Omental fat pad (tissue), 4 donors: ENCODE measurements around the gene NTM. TPM values are rescaled to one million over a fixed set of nuclear protein-coding genes. Genes with fewer than 3 reads are reported as not detected.

Experiments used
- ATAC-seq: fragments of 150-250 bp; one replicate; pipeline ENCODE4 v1.9.1; 2016; ENCODE audit warnings: mild to moderate bottlenecking, moderate library complexity; ENCODE audit not compliant: low FRiP score
- DNase-seq: peaks from one replicate; pipeline ENCODE4 v3.0.0-alpha.2; 2019; ENCODE audit warnings: low spot score
- CTCF ChIP-seq, 3 donors: fragments of 450-650 bp; IDR thresholded peaks; one replicate each; pipeline ENCODE4 v1.5.1; 2016 to 2017; ENCODE audit warnings: antibody characterized with exemption in 3 of 3, mild to moderate bottlenecking in 3 of 3, moderate library complexity in 2 of 3
- total RNA-seq, 4 donors: library from RNA; depleted of rRNA; stranded (reverse); fragments of >200 nt; gene quantifications; one replicate each; pipeline ENCODE4 v1.1.0, GENCODE V29; 2016

NTM gene
- total RNA-seq, 4 donors from 2014 or later, result 0.56 to 5.5 (median 2.4) TPM

GRCh38 chr11:132046288-132046865 is 676.0 kb downstream of the NTM start:
- TF ChIP-seq CTCF (IDR thresholded peaks at IDR 0.05), result no peak
- DNase-seq (no peak), ATAC-seq (no peak)

GRCh38 chr11:132047167-132047566 is 676.8 kb downstream of the NTM start:
- DNase-seq (no peak), ATAC-seq (no peak)
- no peak for TF ChIP-seq CTCF (IDR thresholded peaks at IDR 0.05)

- no peak for TF ChIP-seq CTCF (IDR thresholded peaks at IDR 0.05)
- DNase-seq, result no peak
- no peak for ATAC-seq
Observed at GRCh38 chr11:132048040-132048439, 677.6 kb downstream of the NTM start.

- no peak for TF ChIP-seq CTCF (IDR thresholded peaks at IDR 0.05)
- ATAC-seq (no peak), DNase-seq (no peak)
Observed at GRCh38 chr11:132049205-132049604, 678.8 kb downstream of the NTM start.

GRCh38 chr11:132050049-132050448 is 679.6 kb downstream of the NTM start:
- TF ChIP-seq CTCF (IDR thresholded peaks at IDR 0.05), result no peak
- no peak for ATAC-seq
- DNase-seq, result no peak

GRCh38 chr11:132050577-132051165 is 680.3 kb downstream of the NTM start:
- ATAC-seq (peak; percentile 43), DNase-seq (no peak)
- no peak for TF ChIP-seq CTCF (IDR thresholded peaks at IDR 0.05)

GRCh38 chr11:132051704-132052103 is 681.3 kb downstream of the NTM start:
- ATAC-seq, result peak; percentile 70
- no peak for TF ChIP-seq CTCF (IDR thresholded peaks at IDR 0.05)
- DNase-seq, result no peak
